ENCODE measurements around the gene AKT3. TPM values are rescaled to one million over a fixed set of nuclear protein-coding genes. Genes with fewer than 3 reads are reported as not detected.

The AKT3 gene
- total and polyA plus RNA-seq, 2 experiments from 2014 or later = 4.5 to 18.5 TPM

GRCh38 chr1:243716906-243717305 is 133.1 kb downstream of the AKT3 start (continued):
- TF ChIP-seq, protein P1, sequence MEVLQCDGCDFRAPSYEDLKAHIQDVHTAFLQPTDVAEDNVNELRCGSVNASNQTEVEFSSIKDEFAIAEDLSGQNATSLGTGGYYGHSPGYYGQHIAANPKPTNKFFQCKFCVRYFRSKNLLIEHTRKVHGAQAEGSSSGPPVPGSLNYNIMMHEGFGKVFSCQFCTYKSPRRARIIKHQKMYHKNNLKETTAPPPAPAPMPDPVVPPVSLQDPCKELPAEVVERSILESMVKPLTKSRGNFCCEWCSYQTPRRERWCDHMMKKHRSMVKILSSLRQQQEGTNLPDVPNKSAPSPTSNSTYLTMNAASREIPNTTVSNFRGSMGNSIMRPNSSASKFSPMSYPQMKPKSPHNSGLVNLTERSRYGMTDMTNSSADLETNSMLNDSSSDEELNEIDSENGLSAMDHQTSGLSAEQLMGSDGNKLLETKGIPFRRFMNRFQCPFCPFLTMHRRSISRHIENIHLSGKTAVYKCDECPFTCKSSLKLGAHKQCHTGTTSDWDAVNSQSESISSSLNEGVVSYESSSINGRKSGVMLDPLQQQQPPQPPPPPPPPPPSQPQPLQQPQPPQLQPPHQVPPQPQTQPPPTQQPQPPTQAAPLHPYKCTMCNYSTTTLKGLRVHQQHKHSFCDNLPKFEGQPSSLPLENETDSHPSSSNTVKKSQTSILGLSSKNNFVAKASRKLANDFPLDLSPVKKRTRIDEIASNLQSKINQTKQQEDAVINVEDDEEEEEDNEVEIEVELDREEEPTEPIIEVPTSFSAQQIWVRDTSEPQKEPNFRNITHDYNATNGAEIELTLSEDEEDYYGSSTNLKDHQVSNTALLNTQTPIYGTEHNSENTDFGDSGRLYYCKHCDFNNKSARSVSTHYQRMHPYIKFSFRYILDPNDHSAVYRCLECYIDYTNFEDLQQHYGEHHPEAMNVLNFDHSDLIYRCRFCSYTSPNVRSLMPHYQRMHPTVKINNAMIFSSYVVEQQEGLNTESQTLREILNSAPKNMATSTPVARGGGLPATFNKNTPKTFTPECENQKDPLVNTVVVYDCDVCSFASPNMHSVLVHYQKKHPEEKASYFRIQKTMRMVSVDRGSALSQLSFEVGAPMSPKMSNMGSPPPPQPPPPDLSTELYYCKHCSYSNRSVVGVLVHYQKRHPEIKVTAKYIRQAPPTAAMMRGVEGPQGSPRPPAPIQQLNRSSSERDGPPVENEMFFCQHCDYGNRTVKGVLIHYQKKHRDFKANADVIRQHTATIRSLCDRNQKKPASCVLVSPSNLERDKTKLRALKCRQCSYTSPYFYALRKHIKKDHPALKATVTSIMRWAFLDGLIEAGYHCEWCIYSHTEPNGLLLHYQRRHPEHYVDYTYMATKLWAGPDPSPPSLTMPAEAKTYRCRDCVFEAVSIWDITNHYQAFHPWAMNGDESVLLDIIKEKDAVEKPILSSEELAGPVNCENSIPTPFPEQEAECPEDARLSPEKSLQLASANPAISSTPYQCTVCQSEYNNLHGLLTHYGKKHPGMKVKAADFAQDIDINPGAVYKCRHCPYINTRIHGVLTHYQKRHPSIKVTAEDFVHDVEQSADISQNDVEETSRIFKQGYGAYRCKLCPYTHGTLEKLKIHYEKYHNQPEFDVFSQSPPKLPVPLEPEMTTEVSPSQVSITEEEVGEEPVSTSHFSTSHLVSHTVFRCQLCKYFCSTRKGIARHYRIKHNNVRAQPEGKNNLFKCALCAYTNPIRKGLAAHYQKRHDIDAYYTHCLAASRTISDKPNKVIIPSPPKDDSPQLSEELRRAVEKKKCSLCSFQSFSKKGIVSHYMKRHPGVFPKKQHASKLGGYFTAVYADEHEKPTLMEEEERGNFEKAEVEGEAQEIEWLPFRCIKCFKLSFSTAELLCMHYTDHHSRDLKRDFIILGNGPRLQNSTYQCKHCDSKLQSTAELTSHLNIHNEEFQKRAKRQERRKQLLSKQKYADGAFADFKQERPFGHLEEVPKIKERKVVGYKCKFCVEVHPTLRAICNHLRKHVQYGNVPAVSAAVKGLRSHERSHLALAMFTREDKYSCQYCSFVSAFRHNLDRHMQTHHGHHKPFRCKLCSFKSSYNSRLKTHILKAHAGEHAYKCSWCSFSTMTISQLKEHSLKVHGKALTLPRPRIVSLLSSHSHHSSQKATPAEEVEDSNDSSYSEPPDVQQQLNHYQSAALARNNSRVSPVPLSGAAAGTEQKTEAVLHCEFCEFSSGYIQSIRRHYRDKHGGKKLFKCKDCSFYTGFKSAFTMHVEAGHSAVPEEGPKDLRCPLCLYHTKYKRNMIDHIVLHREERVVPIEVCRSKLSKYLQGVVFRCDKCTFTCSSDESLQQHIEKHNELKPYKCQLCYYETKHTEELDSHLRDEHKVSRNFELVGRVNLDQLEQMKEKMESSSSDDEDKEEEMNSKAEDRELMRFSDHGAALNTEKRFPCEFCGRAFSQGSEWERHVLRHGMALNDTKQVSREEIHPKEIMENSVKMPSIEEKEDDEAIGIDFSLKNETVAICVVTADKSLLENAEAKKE (CRISPR knock-in tag; IDR thresholded peaks at IDR 0.05) = no peak
- no peak for TF ChIP-seq ZNF114 (CRISPR knock-in tag; IDR thresholded peaks at IDR 0.05)

DNA sequence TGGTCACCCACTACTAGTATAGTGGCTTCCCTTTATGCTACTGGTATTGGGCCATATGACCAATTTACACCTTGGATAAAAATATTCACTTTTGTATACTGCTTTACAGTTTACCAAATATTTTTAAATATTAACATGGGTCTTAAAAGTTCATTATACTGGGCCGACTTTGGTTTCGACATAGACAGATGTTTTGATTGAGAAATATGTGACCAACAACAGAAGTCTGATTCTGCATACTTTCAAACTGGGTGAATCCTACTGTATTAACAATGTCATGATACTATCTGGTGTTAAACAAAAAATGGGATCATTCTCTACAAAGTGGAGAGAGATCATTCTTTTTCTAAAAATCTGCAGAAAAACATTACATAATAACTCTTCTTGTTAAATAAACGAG is 134.8 kb downstream of the AKT3 start:
- H2AFZ ChIP-seq = no peak overlapping the region
- H3K4me1 ChIP-seq (ENCODE audit: insufficient read depth) = peaks cover 38% of the 10 kb centered on the region
- Mint-ChIP-seq H3K27me3 (ENCODE audit: insufficient read depth, low read depth, poor library complexity) (no peaks in the 10 kb centered on the region), H3K4me3 (no peak overlapping the region), H3K9me3 (no peaks in the 10 kb centered on the region), H3K27ac (no peak overlapping the region; the same call in 1 of the 2 replicates), H3K36me3 (ENCODE audit: low read depth) (no peaks in the 10 kb centered on the region), H3K4me1 (peaks cover 48% of the 10 kb centered on the region)
- no peaks in the 10 kb centered on the region for H3K36me3 ChIP-seq (ENCODE audit: insufficient read depth)
- DNase-seq (ENCODE audit: low spot score) = no peak
- no peak for ATAC-seq
- no peaks in the 10 kb centered on the region for H3K79me2 ChIP-seq (replicated peaks; ENCODE audit: insufficient read depth)
- H4K20me1 ChIP-seq (replicated peaks; ENCODE audit: insufficient read depth) = no peaks in the 10 kb centered on the region
- H3K27ac ChIP-seq (ENCODE audit: low read depth) = no peak overlapping the region
- H3K27me3 ChIP-seq (ENCODE audit: insufficient read depth) = no peaks in the 10 kb centered on the region
- no peak overlapping the region for H3K4me2 ChIP-seq
- H3K9me2 ChIP-seq (ENCODE audit: insufficient read depth) = no peaks in the 10 kb centered on the region
- H3F3A ChIP-seq (replicated peaks; ENCODE audit: low read depth) = no peaks in the 10 kb centered on the region
- H3K4me3 ChIP-seq = no peak overlapping the region
- no peak for TF ChIP-seq CTCF (conservative IDR thresholded peaks at IDR 0.05; ENCODE audit: low read depth in 2 of 2)
- TF ChIP-seq, protein P2, sequence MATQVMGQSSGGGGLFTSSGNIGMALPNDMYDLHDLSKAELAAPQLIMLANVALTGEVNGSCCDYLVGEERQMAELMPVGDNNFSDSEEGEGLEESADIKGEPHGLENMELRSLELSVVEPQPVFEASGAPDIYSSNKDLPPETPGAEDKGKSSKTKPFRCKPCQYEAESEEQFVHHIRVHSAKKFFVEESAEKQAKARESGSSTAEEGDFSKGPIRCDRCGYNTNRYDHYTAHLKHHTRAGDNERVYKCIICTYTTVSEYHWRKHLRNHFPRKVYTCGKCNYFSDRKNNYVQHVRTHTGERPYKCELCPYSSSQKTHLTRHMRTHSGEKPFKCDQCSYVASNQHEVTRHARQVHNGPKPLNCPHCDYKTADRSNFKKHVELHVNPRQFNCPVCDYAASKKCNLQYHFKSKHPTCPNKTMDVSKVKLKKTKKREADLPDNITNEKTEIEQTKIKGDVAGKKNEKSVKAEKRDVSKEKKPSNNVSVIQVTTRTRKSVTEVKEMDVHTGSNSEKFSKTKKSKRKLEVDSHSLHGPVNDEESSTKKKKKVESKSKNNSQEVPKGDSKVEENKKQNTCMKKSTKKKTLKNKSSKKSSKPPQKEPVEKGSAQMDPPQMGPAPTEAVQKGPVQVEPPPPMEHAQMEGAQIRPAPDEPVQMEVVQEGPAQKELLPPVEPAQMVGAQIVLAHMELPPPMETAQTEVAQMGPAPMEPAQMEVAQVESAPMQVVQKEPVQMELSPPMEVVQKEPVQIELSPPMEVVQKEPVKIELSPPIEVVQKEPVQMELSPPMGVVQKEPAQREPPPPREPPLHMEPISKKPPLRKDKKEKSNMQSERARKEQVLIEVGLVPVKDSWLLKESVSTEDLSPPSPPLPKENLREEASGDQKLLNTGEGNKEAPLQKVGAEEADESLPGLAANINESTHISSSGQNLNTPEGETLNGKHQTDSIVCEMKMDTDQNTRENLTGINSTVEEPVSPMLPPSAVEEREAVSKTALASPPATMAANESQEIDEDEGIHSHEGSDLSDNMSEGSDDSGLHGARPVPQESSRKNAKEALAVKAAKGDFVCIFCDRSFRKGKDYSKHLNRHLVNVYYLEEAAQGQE (IDR thresholded peaks at IDR 0.05; ENCODE audit: unreplicated experiment) = no peak
- no peak for TF ChIP-seq NANOG (IDR thresholded peaks at IDR 0.05; ENCODE audit: borderline replicate concordance)
- no peak for TF ChIP-seq STAT1 (IDR thresholded peaks at IDR 0.05; ENCODE audit: unreplicated experiment)
- TF ChIP-seq, protein P3, sequence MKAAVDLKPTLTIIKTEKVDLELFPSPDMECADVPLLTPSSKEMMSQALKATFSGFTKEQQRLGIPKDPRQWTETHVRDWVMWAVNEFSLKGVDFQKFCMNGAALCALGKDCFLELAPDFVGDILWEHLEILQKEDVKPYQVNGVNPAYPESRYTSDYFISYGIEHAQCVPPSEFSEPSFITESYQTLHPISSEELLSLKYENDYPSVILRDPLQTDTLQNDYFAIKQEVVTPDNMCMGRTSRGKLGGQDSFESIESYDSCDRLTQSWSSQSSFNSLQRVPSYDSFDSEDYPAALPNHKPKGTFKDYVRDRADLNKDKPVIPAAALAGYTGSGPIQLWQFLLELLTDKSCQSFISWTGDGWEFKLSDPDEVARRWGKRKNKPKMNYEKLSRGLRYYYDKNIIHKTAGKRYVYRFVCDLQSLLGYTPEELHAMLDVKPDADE (IDR thresholded peaks at IDR 0.05) = no peak
- TF ChIP-seq EZH2 (IDR thresholded peaks at IDR 0.05; ENCODE audit: low read depth, unreplicated experiment) = no peak
- TF ChIP-seq JUNB (IDR thresholded peaks at IDR 0.05; ENCODE audit: unreplicated experiment) = no peak

Measured in GM23338 (cell line).